ENCODE results near the gene E2F3. TPM values are rescaled to one million over a fixed set of nuclear protein-coding genes. Genes with fewer than 3 reads are reported as not detected.
"Not testable (repeated sequence)": the region's sequence is repeated elsewhere in the genome, so short reads cannot be mapped to it uniquely, and the experiment has no call there.

Gene E2F3
- total RNA-seq, 6 donors from 2014 or later = 4.0 to 10.8 (median 6.5) TPM

GRCh38 chr6:20497216-20498040, 95.7 kb downstream of the E2F3 start:
- 56% methylated on average over 8 of the region's 8 CpGs for WGBS, 2 donors
- Histone ChIP-seq H3K9me3 (no peaks in the 10 kb centered on the region), H3K27ac (no peak overlapping the region), H3K27me3 (no peaks in the 10 kb centered on the region), H3K4me1 (no peaks in the 10 kb centered on the region), H3K36me3 (no peaks in the 10 kb centered on the region), H3K4me3 (no peak overlapping the region)
- DNase-seq = no peak
- peak in 1 of 2 donors; percentile 52 for ATAC-seq (ENCODE audit: low FRiP score in 2 of 2)
- TF ChIP-seq POLR2A (IDR thresholded peaks at IDR 0.05) (no peak), EP300 (IDR thresholded peaks at IDR 0.05) (no peak), POLR2AphosphoS5 (IDR thresholded peaks at IDR 0.05) (no peak)
- TF ChIP-seq, protein P1, sequence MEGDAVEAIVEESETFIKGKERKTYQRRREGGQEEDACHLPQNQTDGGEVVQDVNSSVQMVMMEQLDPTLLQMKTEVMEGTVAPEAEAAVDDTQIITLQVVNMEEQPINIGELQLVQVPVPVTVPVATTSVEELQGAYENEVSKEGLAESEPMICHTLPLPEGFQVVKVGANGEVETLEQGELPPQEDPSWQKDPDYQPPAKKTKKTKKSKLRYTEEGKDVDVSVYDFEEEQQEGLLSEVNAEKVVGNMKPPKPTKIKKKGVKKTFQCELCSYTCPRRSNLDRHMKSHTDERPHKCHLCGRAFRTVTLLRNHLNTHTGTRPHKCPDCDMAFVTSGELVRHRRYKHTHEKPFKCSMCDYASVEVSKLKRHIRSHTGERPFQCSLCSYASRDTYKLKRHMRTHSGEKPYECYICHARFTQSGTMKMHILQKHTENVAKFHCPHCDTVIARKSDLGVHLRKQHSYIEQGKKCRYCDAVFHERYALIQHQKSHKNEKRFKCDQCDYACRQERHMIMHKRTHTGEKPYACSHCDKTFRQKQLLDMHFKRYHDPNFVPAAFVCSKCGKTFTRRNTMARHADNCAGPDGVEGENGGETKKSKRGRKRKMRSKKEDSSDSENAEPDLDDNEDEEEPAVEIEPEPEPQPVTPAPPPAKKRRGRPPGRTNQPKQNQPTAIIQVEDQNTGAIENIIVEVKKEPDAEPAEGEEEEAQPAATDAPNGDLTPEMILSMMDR (IDR thresholded peaks at IDR 0.05) = no peak

GRCh38 chr6:20498041-20498385, 96.3 kb downstream of the E2F3 start:
- H3K4me3 ChIP-seq = no peak overlapping the region
- H3K27me3 ChIP-seq = no peaks in the 10 kb centered on the region
- no peaks in the 10 kb centered on the region for H3K4me1 ChIP-seq
- DNase-seq (no peak), ATAC-seq (ENCODE audit: low FRiP score in 2 of 2) (no peak)
- no peak for TF ChIP-seq EP300 (IDR thresholded peaks at IDR 0.05)
- no peak for TF ChIP-seq POLR2A (IDR thresholded peaks at IDR 0.05)
- TF ChIP-seq, protein P1 (IDR thresholded peaks at IDR 0.05) = no peak
- no peak for TF ChIP-seq POLR2AphosphoS5 (IDR thresholded peaks at IDR 0.05)
- H3K9me3 ChIP-seq = no peaks in the 10 kb centered on the region
- H3K36me3 ChIP-seq = no peaks in the 10 kb centered on the region
- 90 to 92% methylated on average over 2 of the region's 2 CpGs for WGBS, 2 donors
- H3K27ac ChIP-seq = no peak overlapping the region

- no peak for TF ChIP-seq POLR2AphosphoS5 (IDR thresholded peaks at IDR 0.05)
- no peak for TF ChIP-seq EP300 (IDR thresholded peaks at IDR 0.05)
- TF ChIP-seq, protein P1 (IDR thresholded peaks at IDR 0.05) = no peak
- no peak for TF ChIP-seq POLR2A (IDR thresholded peaks at IDR 0.05)
- 64 to 78% methylated on average over 2 of the region's 2 CpGs for WGBS, 2 donors
- no peak for ATAC-seq (ENCODE audit: low FRiP score in 2 of 2)
Observed at GRCh38 chr6:20509212-20509611, 107.5 kb downstream of the E2F3 start.

GRCh38 chr6:20511852-20512251, 110.2 kb downstream of the E2F3 start:
- no peaks in the 10 kb centered on the region for H3K4me1 ChIP-seq
- DNase-seq (no peak), ATAC-seq (ENCODE audit: low FRiP score in 2 of 2) (no peak)
- no peaks in the 10 kb centered on the region for H3K36me3 ChIP-seq
- TF ChIP-seq EP300 (IDR thresholded peaks at IDR 0.05) = no peak
- TF ChIP-seq, protein P1 (IDR thresholded peaks at IDR 0.05) = no peak
- no peak for TF ChIP-seq POLR2AphosphoS5 (IDR thresholded peaks at IDR 0.05)
- TF ChIP-seq POLR2A (IDR thresholded peaks at IDR 0.05) = no peak
- H3K27ac ChIP-seq = no peak overlapping the region
- no peaks in the 10 kb centered on the region for H3K9me3 ChIP-seq
- H3K4me3 ChIP-seq = no peak overlapping the region
- WGBS, 2 donors = 85 to 90% methylated on average over 2 of the region's 2 CpGs
- H3K27me3 ChIP-seq = no peaks in the 10 kb centered on the region

More at GRCh38 chr6:20509212-20509611, 107.5 kb downstream of the E2F3 start:
- no peak overlapping the region for H3K27ac ChIP-seq
- no peaks in the 10 kb centered on the region for H3K36me3 ChIP-seq
- H3K4me3 ChIP-seq = no peak overlapping the region
- no peaks in the 10 kb centered on the region for H3K27me3 ChIP-seq
- DNase-seq = no peak
- H3K9me3 ChIP-seq = no peaks in the 10 kb centered on the region
- H3K4me1 ChIP-seq = no peaks in the 10 kb centered on the region

- not testable (repeated sequence) for ATAC-seq (ENCODE audit: low FRiP score in 2 of 2); H3K4me3 ChIP-seq; H3K36me3 ChIP-seq; H3K9me3 ChIP-seq; H3K27me3 ChIP-seq; DNase-seq; H3K27ac ChIP-seq
- 87 to 89% methylated on average over 3 of the region's 3 CpGs for WGBS, 2 donors
- peaks cover 0 to 11% (median 5%) of the 10 kb centered on the region in 4 donors for H3K4me1 ChIP-seq
Observed at GRCh38 chr6:20525208-20525607, 123.5 kb downstream of the E2F3 start.

Data from upper lobe of left lung (tissue), 6 donors.